Choroid plexus epithelial cell (primary cell): ENCODE measurements around the gene NAT9.
A peak's percentile ranks its signal among the peaks of the same experiment; 100 is the strongest.

Experiments used
- DNase-seq: peaks from one replicate; pipeline ENCODE4 v3.0.0-alpha.2; 2010; ENCODE audit warnings: low read depth
- H3K4me3 ChIP-seq: 2 replicates; pipeline ENCODE4 v1.5.1; 2011; ENCODE audit warnings: low read depth, mild to moderate bottlenecking, control low read depth, low read length, moderate library complexity
- TF ChIP-seq, protein P1 (sequence below): conservative IDR thresholded peaks from 2 replicates; pipeline ENCODE4 v1.5.1; 2011; ENCODE audit warnings: low read depth, mild to moderate bottlenecking, control low read depth, inconsistent platforms, low read length, moderate library complexity

Gene NAT9

DNA sequence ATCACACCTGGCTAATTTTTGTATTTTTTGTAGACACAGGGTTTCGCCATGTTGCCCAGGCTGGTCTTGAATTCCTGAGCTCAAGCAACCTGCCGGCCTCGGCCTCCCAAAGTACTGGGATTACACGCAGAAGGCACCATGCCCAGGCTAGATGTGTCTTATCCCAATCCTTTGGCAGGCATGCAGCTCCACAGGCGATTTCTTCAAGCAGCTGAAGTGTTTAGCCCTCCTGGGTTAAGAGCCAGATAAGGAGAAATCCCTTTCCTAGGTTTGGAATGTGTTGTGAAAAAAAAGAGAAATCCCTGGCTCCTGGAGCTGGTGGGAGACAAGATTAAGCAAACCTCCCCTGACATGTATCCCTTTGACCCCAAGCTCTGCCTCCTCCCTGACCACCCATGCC is 29.8 kb downstream of the NAT9 start:
- TF ChIP-seq, protein P1, sequence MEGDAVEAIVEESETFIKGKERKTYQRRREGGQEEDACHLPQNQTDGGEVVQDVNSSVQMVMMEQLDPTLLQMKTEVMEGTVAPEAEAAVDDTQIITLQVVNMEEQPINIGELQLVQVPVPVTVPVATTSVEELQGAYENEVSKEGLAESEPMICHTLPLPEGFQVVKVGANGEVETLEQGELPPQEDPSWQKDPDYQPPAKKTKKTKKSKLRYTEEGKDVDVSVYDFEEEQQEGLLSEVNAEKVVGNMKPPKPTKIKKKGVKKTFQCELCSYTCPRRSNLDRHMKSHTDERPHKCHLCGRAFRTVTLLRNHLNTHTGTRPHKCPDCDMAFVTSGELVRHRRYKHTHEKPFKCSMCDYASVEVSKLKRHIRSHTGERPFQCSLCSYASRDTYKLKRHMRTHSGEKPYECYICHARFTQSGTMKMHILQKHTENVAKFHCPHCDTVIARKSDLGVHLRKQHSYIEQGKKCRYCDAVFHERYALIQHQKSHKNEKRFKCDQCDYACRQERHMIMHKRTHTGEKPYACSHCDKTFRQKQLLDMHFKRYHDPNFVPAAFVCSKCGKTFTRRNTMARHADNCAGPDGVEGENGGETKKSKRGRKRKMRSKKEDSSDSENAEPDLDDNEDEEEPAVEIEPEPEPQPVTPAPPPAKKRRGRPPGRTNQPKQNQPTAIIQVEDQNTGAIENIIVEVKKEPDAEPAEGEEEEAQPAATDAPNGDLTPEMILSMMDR: no peak
- H3K4me3 ChIP-seq: no peak overlapping the region
- no peak for DNase-seq

GRCh38 chr17:74745548-74746177 is 30.5 kb downstream of the NAT9 start:
- no peak overlapping the region for H3K4me3 ChIP-seq
- TF ChIP-seq, protein P1: no peak
- no peak for DNase-seq

- TF ChIP-seq, protein P1: peak; percentile 100
- no peak overlapping the region for H3K4me3 ChIP-seq
- peak; percentile 65 for DNase-seq
Measured at GRCh38 chr17:74744714-74745547, 31.2 kb downstream of the NAT9 start.

- TF ChIP-seq, protein P1: no peak
- DNase-seq: no peak
- no peak overlapping the region for H3K4me3 ChIP-seq
Measured at GRCh38 chr17:74744349-74744713, 31.8 kb downstream of the NAT9 start.

DNA sequence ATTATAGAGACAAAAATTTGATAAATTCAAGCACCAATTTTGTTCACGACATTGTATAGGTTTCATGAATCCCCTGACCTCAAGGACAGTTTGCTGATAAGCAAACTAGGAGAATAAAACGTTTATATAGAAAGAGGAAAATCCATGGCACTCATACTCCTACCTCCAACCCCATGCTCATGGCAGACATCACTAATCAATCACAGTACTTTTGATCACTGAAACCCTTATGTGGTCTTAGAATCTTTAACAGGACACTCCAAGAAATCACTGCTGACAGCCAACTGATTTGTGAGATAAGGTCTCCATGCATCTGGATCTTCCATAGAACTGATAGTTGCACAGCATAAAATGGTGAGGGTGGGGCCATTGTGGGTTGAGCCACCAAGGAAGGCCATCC is 32.4 kb downstream of the NAT9 start:
- H3K4me3 ChIP-seq: no peak overlapping the region
- TF ChIP-seq, protein P1: no peak
- no peak for DNase-seq

GRCh38 chr17:74742978-74743545 is 33.1 kb downstream of the NAT9 start:
- DNase-seq: no peak
- TF ChIP-seq, protein P1: no peak
- H3K4me3 ChIP-seq: no peak overlapping the region
